ENCODE results near the gene CAB39L. TPM values are rescaled to one million over a fixed set of nuclear protein-coding genes. Genes with fewer than 3 reads are reported as not detected.

The CAB39L gene
- total and polyA plus RNA-seq, 9 of the 15 experiments (the other 6 are each of a cell fraction or from before 2014, with no cell fraction given), result 1.1 to 4.2 (median 2.6) TPM

DNA sequence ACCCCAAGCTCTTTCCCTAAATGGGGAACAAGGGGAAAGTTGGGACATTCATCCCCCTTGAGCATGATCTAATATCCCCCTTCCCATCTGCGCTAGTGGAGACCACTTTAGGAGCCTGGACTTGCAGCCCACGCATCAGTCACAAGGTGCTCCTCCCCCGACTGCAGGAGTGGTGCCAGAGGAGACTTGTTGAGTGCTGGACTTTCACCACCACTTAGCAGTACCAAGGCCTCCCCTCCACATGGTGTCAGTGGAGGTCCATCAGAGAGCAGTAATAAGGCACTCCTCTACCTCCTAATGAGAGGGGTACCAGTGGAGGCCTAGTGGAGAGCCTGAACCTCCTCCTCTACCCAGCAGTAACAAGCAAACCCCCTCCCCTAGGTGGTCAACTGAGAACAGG, 22.5 kb downstream of the CAB39L start:
- no peak overlapping the region for H3K27ac ChIP-seq (ENCODE audit: extremely low read depth, low read depth, low read length)
- no peak overlapping the region for H3K9ac ChIP-seq (ENCODE audit: insufficient read depth in 1 of 2, low read depth in 2 of 2, low read length in 2 of 2)
- no peaks in the 10 kb centered on the region for H3K79me2 ChIP-seq (ENCODE audit: control insufficient read depth, insufficient read depth, low read length)
- ATAC-seq (peak; percentile 96), FAIRE-seq (no peak), DNase-seq (ENCODE audit: extremely low read depth in 1 of 4, low spot score in 3 of 4) (peak; percentile 7 to 55 (median 24))
- H3K9me1 ChIP-seq (ENCODE audit: control insufficient read depth, insufficient read depth, low read length), result no peaks in the 10 kb centered on the region
- peak overlapping the region; percentile 37 for H3K4me2 ChIP-seq (ENCODE audit: insufficient read depth, low read length)
- no peaks in the 10 kb centered on the region for H3K9me3 ChIP-seq (replicated peaks; ENCODE audit: control insufficient read depth, insufficient read depth, low read depth, low read length)
- peak overlapping the region; percentile 32; the same call in 1 of the 2 replicates for H2AFZ ChIP-seq (ENCODE audit: low read depth, low read length)
- H3K27me3 ChIP-seq (ENCODE audit: control insufficient read depth in 2 of 2, insufficient read depth in 2 of 2, low read length in 2 of 2), result no peaks in the 10 kb centered on the region
- in situ Hi-C loops (cut with MboI) (loop anchor here (10.0 kb wide), 1 partner anchor 193 kb away; no protein-coding TSS in a partner anchor), intact Hi-C loops (cut with micrococcal nuclease) (loop anchor here (2.0 to 5.0 kb wide), 2 partner anchors 119 to 185 kb away; no protein-coding TSS in a partner anchor)
- no TSS peak for BruUV-seq (replicated peaks)
- H3K36me3 ChIP-seq (ENCODE audit: control insufficient read depth, insufficient read depth, low read length), result no peaks in the 10 kb centered on the region
- ChIA-PET POLR2A (no interaction called here), CTCF (ENCODE audit: low intra/inter-chr PET ratio) (no interaction called here)
- 40% methylated on average over 3 of the region's 3 CpGs for WGBS (ENCODE audit: insufficient coverage, low coverage, missing lambda C conversion rate)
- no peaks in the 10 kb centered on the region for H4K20me1 ChIP-seq (replicated peaks; ENCODE audit: control insufficient read depth, insufficient read depth, low read length)
- no peaks in the 10 kb centered on the region for H3K4me1 ChIP-seq (replicated peaks in 1 of 2; ENCODE audit: control insufficient read depth in 2 of 2, insufficient read depth in 2 of 2, low read length in 2 of 2)
- H3K4me3 ChIP-seq, result no peak overlapping the region
- TF ChIP-seq ZC3H8 (IDR thresholded peaks at IDR 0.05) (no peak), KAT2B (IDR thresholded peaks at IDR 0.05; ENCODE audit: low read depth, low read length) (no peak), ZNF217 (CRISPR knock-in tag; IDR thresholded peaks at IDR 0.05) (no peak), FOSL1 (tag; conservative IDR thresholded peaks at IDR 0.05) (no peak), ZBTB1 (CRISPR knock-in tag; IDR thresholded peaks at IDR 0.05; ENCODE audit: borderline replicate concordance, low read depth) (no peak), MAZ (CRISPR knock-in tag; conservative IDR thresholded peaks at IDR 0.05 in 1 of 2, IDR thresholded peaks at IDR 0.05 in 1 of 2) (no peak), FOXA3 (CRISPR knock-in tag; conservative IDR thresholded peaks at IDR 0.05 in 1 of 2, IDR thresholded peaks at IDR 0.05 in 1 of 2) (no peak), EGR1 (conservative IDR thresholded peaks at IDR 0.05) (peak; percentile 65), SMARCA4 (IDR thresholded peaks at IDR 0.05) (no peak), ZNF239 (CRISPR knock-in tag; IDR thresholded peaks at IDR 0.05) (no peak), JUNB (CRISPR knock-in tag; conservative IDR thresholded peaks at IDR 0.05) (no peak)
- TF ChIP-seq, protein P1, sequence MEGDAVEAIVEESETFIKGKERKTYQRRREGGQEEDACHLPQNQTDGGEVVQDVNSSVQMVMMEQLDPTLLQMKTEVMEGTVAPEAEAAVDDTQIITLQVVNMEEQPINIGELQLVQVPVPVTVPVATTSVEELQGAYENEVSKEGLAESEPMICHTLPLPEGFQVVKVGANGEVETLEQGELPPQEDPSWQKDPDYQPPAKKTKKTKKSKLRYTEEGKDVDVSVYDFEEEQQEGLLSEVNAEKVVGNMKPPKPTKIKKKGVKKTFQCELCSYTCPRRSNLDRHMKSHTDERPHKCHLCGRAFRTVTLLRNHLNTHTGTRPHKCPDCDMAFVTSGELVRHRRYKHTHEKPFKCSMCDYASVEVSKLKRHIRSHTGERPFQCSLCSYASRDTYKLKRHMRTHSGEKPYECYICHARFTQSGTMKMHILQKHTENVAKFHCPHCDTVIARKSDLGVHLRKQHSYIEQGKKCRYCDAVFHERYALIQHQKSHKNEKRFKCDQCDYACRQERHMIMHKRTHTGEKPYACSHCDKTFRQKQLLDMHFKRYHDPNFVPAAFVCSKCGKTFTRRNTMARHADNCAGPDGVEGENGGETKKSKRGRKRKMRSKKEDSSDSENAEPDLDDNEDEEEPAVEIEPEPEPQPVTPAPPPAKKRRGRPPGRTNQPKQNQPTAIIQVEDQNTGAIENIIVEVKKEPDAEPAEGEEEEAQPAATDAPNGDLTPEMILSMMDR (IDR thresholded peaks at IDR 0.05 in 2 of 3, conservative IDR thresholded peaks at IDR 0.05 in 1 of 3; ENCODE audit: insufficient read depth in 2 of 3, low read depth in 1 of 3, low read length in 3 of 3), result peak; percentile 33 to 47 (median 38); a peak in 3 of 6 replicates
- TF ChIP-seq, protein P2, sequence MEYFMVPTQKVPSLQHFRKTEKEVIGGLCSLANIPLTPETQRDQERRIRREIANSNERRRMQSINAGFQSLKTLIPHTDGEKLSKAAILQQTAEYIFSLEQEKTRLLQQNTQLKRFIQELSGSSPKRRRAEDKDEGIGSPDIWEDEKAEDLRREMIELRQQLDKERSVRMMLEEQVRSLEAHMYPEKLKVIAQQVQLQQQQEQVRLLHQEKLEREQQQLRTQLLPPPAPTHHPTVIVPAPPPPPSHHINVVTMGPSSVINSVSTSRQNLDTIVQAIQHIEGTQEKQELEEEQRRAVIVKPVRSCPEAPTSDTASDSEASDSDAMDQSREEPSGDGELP (CRISPR knock-in tag; IDR thresholded peaks at IDR 0.05; ENCODE audit: borderline replicate concordance), result no peak

All from K562 (cell line).